Activated naive CD4-positive, alpha-beta T cell treated with anti-CD3 and anti-CD28 coated beads for 36 hours (primary cell): Measurements from ENCODE around the gene TAF1. TPM values are rescaled to one million over a fixed set of nuclear protein-coding genes. Genes with fewer than 3 reads are reported as not detected.
"Not testable (repeated sequence)": the region's sequence is repeated elsewhere in the genome, so short reads cannot be mapped to it uniquely, and the experiment has no call there.

Experiments used
- CTCF ChIA-PET: fragments of 350-600 bp; sonication (Branson Sonifier 250); formaldehyde crosslinking; loops from one replicate; lab custom pipeline; 2021; ENCODE audit warnings: antibody characterized with exemption; lab: Charles Lee
- DNase-seq: peaks from one replicate; pipeline ENCODE4 v3.0.0-alpha.2; 2020
- H3K27ac Mint-ChIP-seq: one replicate; pipeline ENCODE4 v1.8.0; 2021; ENCODE audit warnings: mild to moderate bottlenecking, mixed read lengths
- H3K27me3 Mint-ChIP-seq: one replicate; pipeline ENCODE4 v1.8.0; 2021; ENCODE audit warnings: low read depth, mixed read lengths
- H3K36me3 Mint-ChIP-seq: one replicate; pipeline ENCODE4 v1.8.0; 2021; ENCODE audit warnings: low read depth, mixed read lengths
- H3K4me1 Mint-ChIP-seq: one replicate; pipeline ENCODE4 v1.8.0; 2021; ENCODE audit warnings: low read depth, mixed read lengths
- H3K4me3 Mint-ChIP-seq: one replicate; pipeline ENCODE4 v1.8.0; 2021; ENCODE audit warnings: mild to moderate bottlenecking, moderate library complexity, mixed read lengths
- H3K9me3 Mint-ChIP-seq: one replicate; pipeline ENCODE4 v1.8.0; 2021; ENCODE audit warnings: mixed read lengths
- intact Hi-C: fragments of 100-400 bp; cut with micrococcal nuclease; formaldehyde crosslinking; loops from one replicate; pipeline ENCODE4 v1.15.1; 2023
- total RNA-seq, 2 experiments: library from RNA; stranded (reverse); gene quantifications; one replicate each; pipeline ENCODE4 v1.2.3, GENCODE V29; 2021

TAF1 gene
- total RNA-seq, result 10 to 100 TPM; 24.0 to 27.2 TPM

- CTCF ChIA-PET, result interaction anchor here (0.6 kb wide), 2 partner anchors 48 to 216 kb away, joined by 3 to 6 read pairs; no protein-coding TSS in a partner anchor
- Mint-ChIP-seq H3K36me3 (peaks cover 8% of the 10 kb centered on the region), H3K9me3 (no peaks in the 10 kb centered on the region), H3K4me3 (peak within 1 kb of the TSS; percentile 98), H3K4me1 (peaks cover 25% of the 10 kb centered on the region), H3K27ac (peak within 1 kb of the TSS; percentile 99), H3K27me3 (no peaks in the 10 kb centered on the region)
- intact Hi-C loops, result loop anchor here (1.0 to 5.0 kb wide), 9 partner anchors 83 to 816 kb away; partner anchors contain the start of genes FOXO4, IL2RG, NONO and PIN4
- peak; percentile 96 for DNase-seq
Observed at GRCh38 chrX:71365875-71366673, at the start of gene TAF1. TSS of gene TAF1 (plus strand) at chrX:71366357. CDS start at chrX:71366375, 18 bp downstream.

- DNase-seq, CTCF ChIA-PET, H3K4me3 Mint-ChIP-seq, H3K27me3 Mint-ChIP-seq, H3K9me3 Mint-ChIP-seq, H3K27ac Mint-ChIP-seq, H3K36me3 Mint-ChIP-seq, intact Hi-C loops, H3K4me1 Mint-ChIP-seq: not testable (repeated sequence)
Observed at GRCh38 chrX:71316959-71317358, 49.2 kb upstream of the TAF1 start.

- CTCF ChIA-PET, result no interaction called here
- H3K27ac Mint-ChIP-seq, result no peak overlapping the region
- peaks cover 14% of the 10 kb centered on the region for H3K36me3 Mint-ChIP-seq
- H3K27me3 Mint-ChIP-seq, result no peaks in the 10 kb centered on the region
- intact Hi-C loops, result no loop called here
- H3K9me3 Mint-ChIP-seq, result no peaks in the 10 kb centered on the region
- H3K4me3 Mint-ChIP-seq, result no peak overlapping the region
- DNase-seq, result no peak
- H3K4me1 Mint-ChIP-seq, result no peaks in the 10 kb centered on the region
Observed at GRCh38 chrX:71320126-71320525, 46.0 kb upstream of the TAF1 start.

DNA sequence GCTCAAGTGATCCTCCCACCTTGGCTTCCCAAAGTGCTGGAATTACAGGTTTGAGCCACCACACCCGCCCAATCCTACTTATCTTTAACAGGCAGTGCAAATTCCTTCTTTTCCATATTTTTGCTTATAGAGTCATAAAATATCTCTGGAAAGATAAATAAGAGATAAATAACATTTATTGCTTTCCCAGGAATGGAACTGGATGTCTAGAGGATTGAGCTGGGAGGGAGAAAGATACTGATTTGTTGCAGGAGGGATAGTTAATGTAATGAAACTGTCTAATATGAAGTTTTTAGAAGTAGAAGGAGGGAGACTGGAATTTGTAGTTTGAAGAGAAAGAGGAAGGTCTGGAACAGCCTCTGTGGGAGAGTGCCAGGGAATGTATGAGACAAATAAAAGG, 44.4 kb upstream of the TAF1 start:
- no peaks in the 10 kb centered on the region for H3K4me1 Mint-ChIP-seq
- no peak for DNase-seq
- H3K27me3 Mint-ChIP-seq, result no peaks in the 10 kb centered on the region
- intact Hi-C loops, result no loop called here
- no peak overlapping the region for H3K27ac Mint-ChIP-seq
- H3K9me3 Mint-ChIP-seq, result peaks cover 2% of the 10 kb centered on the region
- H3K36me3 Mint-ChIP-seq, result peaks cover 16% of the 10 kb centered on the region
- no peak overlapping the region for H3K4me3 Mint-ChIP-seq
- CTCF ChIA-PET, result interaction anchor here (0.7 kb wide), 1 partner anchor 233 kb away, joined by 3 read pairs; no protein-coding TSS in a partner anchor

GRCh38 chrX:71324452-71324851, 41.7 kb upstream of the TAF1 start:
- H3K27ac Mint-ChIP-seq, DNase-seq, intact Hi-C loops, H3K4me3 Mint-ChIP-seq, H3K27me3 Mint-ChIP-seq, H3K9me3 Mint-ChIP-seq, H3K4me1 Mint-ChIP-seq: not testable (repeated sequence)
- peaks cover 23% of the 10 kb centered on the region for H3K36me3 Mint-ChIP-seq
- CTCF ChIA-PET, result interaction anchor here (1.1 kb wide), 1 partner anchor 24 kb away, joined by 3 read pairs; no protein-coding TSS in a partner anchor

DNA sequence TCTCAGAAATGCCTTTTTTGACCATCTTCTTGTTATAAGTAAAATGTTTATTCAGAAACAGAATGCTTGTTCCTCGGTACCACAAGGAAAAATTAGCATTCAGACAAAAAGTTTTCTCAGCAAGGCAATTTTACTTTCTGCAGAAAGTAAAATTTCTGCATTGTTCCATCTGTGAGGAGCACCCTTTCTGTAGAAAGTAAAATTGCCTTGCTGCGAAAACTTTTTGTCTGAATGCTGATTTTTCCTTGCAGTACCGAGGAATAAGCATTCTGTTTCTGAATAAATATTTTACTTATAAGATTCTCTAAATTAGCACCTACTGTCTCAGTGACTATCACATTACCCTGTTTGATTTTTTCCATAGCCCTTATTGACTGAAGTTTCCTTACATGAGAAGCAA, 39.8 kb upstream of the TAF1 start:
- CTCF ChIA-PET, result no interaction called here

DNA sequence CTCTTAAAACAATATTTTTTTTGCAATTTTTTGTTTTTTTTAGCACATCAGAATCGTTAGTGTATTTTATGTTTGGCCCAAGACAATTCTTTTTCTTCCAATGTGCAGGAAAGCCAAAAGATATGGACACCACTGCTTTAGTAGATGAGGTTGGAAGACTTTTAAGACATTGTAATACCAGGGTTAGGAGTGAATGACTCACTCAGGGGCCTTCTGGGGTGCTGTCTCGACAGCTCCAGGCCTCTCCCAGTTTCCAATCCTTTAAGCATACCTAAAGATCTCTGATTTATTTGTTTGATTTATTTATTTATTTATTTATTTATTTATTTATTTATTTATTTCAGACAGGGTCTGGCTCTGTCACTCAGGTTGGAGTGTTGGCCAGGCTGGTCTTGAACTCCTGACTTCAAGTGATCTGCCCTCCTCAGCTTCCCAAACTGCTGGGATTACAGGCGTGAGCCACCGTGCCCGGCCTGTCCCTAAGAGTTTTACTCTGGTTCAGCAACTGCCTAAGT, 16.9 kb upstream of the TAF1 start:
- intact Hi-C loops, H3K9me3 Mint-ChIP-seq, DNase-seq, H3K27me3 Mint-ChIP-seq, H3K36me3 Mint-ChIP-seq, H3K4me1 Mint-ChIP-seq, H3K4me3 Mint-ChIP-seq, H3K27ac Mint-ChIP-seq: not testable (repeated sequence)
- CTCF ChIA-PET, result interaction anchor here (1.0 kb wide), 1 partner anchor 25 kb away, joined by 3 read pairs; no protein-coding TSS in a partner anchor

More for the DNA sequence above, 39.8 kb upstream of the TAF1 start:
- DNase-seq, result no peak
- H3K27ac Mint-ChIP-seq, result no peak overlapping the region
- intact Hi-C loops, result no loop called here
- no peaks in the 10 kb centered on the region for H3K4me1 Mint-ChIP-seq
- peaks cover 5% of the 10 kb centered on the region for H3K9me3 Mint-ChIP-seq
- no peak overlapping the region for H3K4me3 Mint-ChIP-seq
- H3K27me3 Mint-ChIP-seq, result no peaks in the 10 kb centered on the region
- peaks cover 24% of the 10 kb centered on the region for H3K36me3 Mint-ChIP-seq

GRCh38 chrX:71349867-71350266, 16.3 kb upstream of the TAF1 start:
- H3K27ac Mint-ChIP-seq, H3K9me3 Mint-ChIP-seq, H3K4me3 Mint-ChIP-seq, intact Hi-C loops, H3K4me1 Mint-ChIP-seq, H3K27me3 Mint-ChIP-seq, H3K36me3 Mint-ChIP-seq, CTCF ChIA-PET, DNase-seq: not testable (repeated sequence)

GRCh38 chrX:71352439-71352838, 13.7 kb upstream of the TAF1 start:
- H3K27ac Mint-ChIP-seq, H3K36me3 Mint-ChIP-seq, H3K4me3 Mint-ChIP-seq, intact Hi-C loops, H3K27me3 Mint-ChIP-seq, CTCF ChIA-PET, H3K9me3 Mint-ChIP-seq, H3K4me1 Mint-ChIP-seq, DNase-seq: not testable (repeated sequence)

DNA sequence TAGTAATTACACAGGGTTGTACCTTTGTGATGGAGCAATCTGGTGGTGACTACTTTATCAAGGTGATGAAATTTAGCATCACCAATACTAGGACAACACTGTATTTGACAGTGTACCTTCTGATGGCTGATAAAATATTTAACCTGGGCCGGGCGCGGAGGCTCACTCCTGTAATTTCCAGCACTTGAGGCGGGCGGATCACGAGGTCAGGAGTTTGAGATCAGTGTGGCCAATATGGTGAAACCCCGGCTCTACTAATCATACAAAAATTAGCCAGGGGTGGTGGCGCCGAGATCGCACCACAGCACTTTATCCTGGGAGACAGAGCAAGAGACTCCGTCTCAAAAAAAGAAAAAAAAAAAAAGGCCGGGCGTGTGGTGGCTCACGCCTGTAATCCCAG, 1.9 kb upstream of the TAF1 start:
- intact Hi-C loops, result no loop called here
- Mint-ChIP-seq H3K27ac (no peak overlapping the region), H3K36me3 (peaks cover 8% of the 10 kb centered on the region)

DNA sequence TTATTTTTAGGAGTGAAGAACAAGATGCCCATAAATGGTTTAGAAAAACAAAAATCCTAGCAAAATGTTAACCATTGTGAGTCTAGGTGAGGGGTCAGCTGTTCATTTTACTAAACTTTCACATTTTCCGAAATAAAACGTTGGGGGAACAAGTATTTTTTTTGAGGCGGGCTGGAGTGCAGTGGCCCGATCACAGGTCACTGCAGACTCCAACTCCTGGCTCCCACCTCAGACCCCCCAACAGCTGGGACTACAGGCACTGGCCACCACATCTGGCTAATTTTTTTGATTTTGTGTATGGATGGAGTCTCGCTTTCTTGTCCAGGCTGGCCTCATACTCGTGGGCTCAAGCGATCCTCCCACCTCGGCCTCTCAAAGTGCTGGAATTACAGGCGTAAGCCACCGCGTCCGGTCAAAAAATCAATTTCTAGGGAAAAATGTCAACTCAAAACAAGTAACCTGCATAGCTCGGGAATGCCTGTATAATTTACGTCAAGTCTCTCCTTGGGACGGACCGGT, 742 bp upstream of the TAF1 start:
- H3K4me3 Mint-ChIP-seq, result peak overlapping the region; percentile 98
- H3K9me3 Mint-ChIP-seq, result no peaks in the 10 kb centered on the region
- no peaks in the 10 kb centered on the region for H3K27me3 Mint-ChIP-seq
- intact Hi-C loops, result loop anchor here (5.0 kb wide), 3 partner anchors 253 to 817 kb away; partner anchors contain the start of genes IL2RG and PIN4
- DNase-seq, result no peak
- peaks cover 19% of the 10 kb centered on the region for H3K4me1 Mint-ChIP-seq
- peak overlapping the region; percentile 99 for H3K27ac Mint-ChIP-seq
- peaks cover 8% of the 10 kb centered on the region for H3K36me3 Mint-ChIP-seq
- CTCF ChIA-PET, result no interaction called here

More for the DNA sequence above, 1.9 kb upstream of the TAF1 start:
- H3K9me3 Mint-ChIP-seq, result no peaks in the 10 kb centered on the region
- peaks cover 16% of the 10 kb centered on the region for H3K4me1 Mint-ChIP-seq
- no peak for DNase-seq
- H3K27me3 Mint-ChIP-seq, result no peaks in the 10 kb centered on the region
- H3K4me3 Mint-ChIP-seq, result peak overlapping the region; percentile 27
- CTCF ChIA-PET, result no interaction called here

GRCh38 chrX:71366674-71367256, 608 bp downstream of the TAF1 start:
- CTCF ChIA-PET, result interaction anchor here (0.6 kb wide), 1 partner anchor 215 kb away, joined by 6 read pairs; no protein-coding TSS in a partner anchor
- peak overlapping the region; percentile 98 for H3K4me3 Mint-ChIP-seq
- H3K9me3 Mint-ChIP-seq, result no peaks in the 10 kb centered on the region
- intact Hi-C loops, result loop anchor here (1.0 to 5.0 kb wide), 9 partner anchors 83 to 816 kb away; partner anchors contain the start of genes FOXO4, IL2RG, NONO and PIN4
- no peaks in the 10 kb centered on the region for H3K27me3 Mint-ChIP-seq
- peak; percentile 19 for DNase-seq
- H3K36me3 Mint-ChIP-seq, result peaks cover 9% of the 10 kb centered on the region
- H3K27ac Mint-ChIP-seq, result peak overlapping the region; percentile 99
- H3K4me1 Mint-ChIP-seq, result peaks cover 30% of the 10 kb centered on the region
